Neural progenitor cell (in vitro differentiated cells): ENCODE measurements around the gene RPLP1. TPM values are rescaled to one million over a fixed set of nuclear protein-coding genes. Genes with fewer than 3 reads are reported as not detected.

Source experiments
- DNase-seq: peaks from one replicate; pipeline ENCODE4 v3.0.0-alpha.2; 2016; ENCODE audit warnings: low spot score
- H2AFZ ChIP-seq: fragments of 200-600 bp; sonication (generic); replicated peaks from 2 replicates; pipeline ENCODE4 v1.6.1; 2016; ENCODE audit warnings: antibody characterized with exemption
- H3F3A ChIP-seq: fragments of 200-600 bp; sonication (generic); 2 replicates; pipeline ENCODE4 v1.6.1; 2016; ENCODE audit warnings: antibody characterized with exemption, low read depth
- H3K27ac ChIP-seq: fragments of 200-600 bp; sonication (generic); 2 replicates; pipeline ENCODE4 v1.5.1; 2016; ENCODE audit warnings: mild to moderate bottlenecking
- H3K27me3 ChIP-seq: fragments of 200-600 bp; sonication (generic); 2 replicates; pipeline ENCODE4 v1.6.1; 2016; ENCODE audit warnings: mild to moderate bottlenecking, moderate library complexity
- H3K36me3 ChIP-seq: fragments of 200-600 bp; sonication (generic); 2 replicates; pipeline ENCODE4 v1.5.1; 2016
- H3K4me1 ChIP-seq: fragments of 200-600 bp; sonication (generic); 2 replicates; pipeline ENCODE4 v1.6.1; 2016; ENCODE audit warnings: mixed run types
- H3K4me2 ChIP-seq: fragments of 200-600 bp; sonication (generic); 2 replicates; pipeline ENCODE4 v1.6.1; 2016
- H3K4me3 ChIP-seq: fragments of 200-600 bp; sonication (generic); 2 replicates; pipeline ENCODE4 v1.5.1; 2016
- H3K79me2 ChIP-seq: fragments of 200-600 bp; sonication (generic); 2 replicates; pipeline ENCODE4 v1.6.1; 2016; ENCODE audit warnings: low read depth
- H3K9ac ChIP-seq: fragments of 200-600 bp; sonication (generic); 2 replicates; pipeline ENCODE4 v1.6.1; 2016
- H3K9me3 ChIP-seq: fragments of 200-600 bp; sonication (generic); 2 replicates; pipeline ENCODE4 v1.5.1; 2016; ENCODE audit warnings: low read depth
- H4K20me1 ChIP-seq: fragments of 200-600 bp; sonication (generic); 2 replicates; pipeline ENCODE4 v1.6.1; 2016; ENCODE audit warnings: low read depth
- H3K27ac Mint-ChIP-seq: 3 replicates; pipeline ENCODE4 v1.8.0; 2021; ENCODE audit warnings: mixed read lengths
- H3K27me3 Mint-ChIP-seq: 2 replicates; pipeline ENCODE4 v1.8.0; 2022; ENCODE audit warnings: low read depth, mild to moderate bottlenecking, inconsistent platforms, moderate library complexity, mixed read lengths; ENCODE audit not compliant: insufficient read depth
- H3K36me3 Mint-ChIP-seq: 3 replicates; pipeline ENCODE4 v1.8.0; 2021; ENCODE audit warnings: mixed read lengths
- H3K4me1 Mint-ChIP-seq: 3 replicates; pipeline ENCODE4 v1.8.0; 2021; ENCODE audit warnings: mixed read lengths
- H3K4me3 Mint-ChIP-seq: 3 replicates; pipeline ENCODE4 v1.8.0; 2021; ENCODE audit warnings: mild to moderate bottlenecking, moderate library complexity, mixed read lengths
- H3K9me3 Mint-ChIP-seq: 3 replicates; pipeline ENCODE4 v1.8.0; 2020; ENCODE audit warnings: mixed read lengths
- EZH2 ChIP-seq: fragments of 200-600 bp; sonication (generic); IDR thresholded peaks from 2 replicates; pipeline ENCODE4 v1.6.1; 2017; ENCODE audit warnings: antibody characterized with exemption, mild to moderate bottlenecking, moderate library complexity
- EZH2phosphoT487 ChIP-seq: fragments of 200-600 bp; sonication (generic); IDR thresholded peaks from 2 replicates; pipeline ENCODE4 v1.6.1; 2017; ENCODE audit warnings: antibody characterized with exemption
- total RNA-seq: library from RNA; depleted of rRNA; stranded (reverse); fragments of >200 nt; gene quantifications from 2 replicates; pipeline ENCODE4 v1.2.3, GENCODE V29; 2015; ENCODE audit warnings: low replicate concordance
- TF ChIP-seq, protein P1 (sequence below): fragments of 200-600 bp; sonication (generic); IDR thresholded peaks from 2 replicates; pipeline ENCODE4 v1.5.1; 2017; ENCODE audit warnings: antibody characterized with exemption, mild to moderate bottlenecking

Gene RPLP1
- total RNA-seq, 1 donor from 2014 or later: 109 TPM

DNA sequence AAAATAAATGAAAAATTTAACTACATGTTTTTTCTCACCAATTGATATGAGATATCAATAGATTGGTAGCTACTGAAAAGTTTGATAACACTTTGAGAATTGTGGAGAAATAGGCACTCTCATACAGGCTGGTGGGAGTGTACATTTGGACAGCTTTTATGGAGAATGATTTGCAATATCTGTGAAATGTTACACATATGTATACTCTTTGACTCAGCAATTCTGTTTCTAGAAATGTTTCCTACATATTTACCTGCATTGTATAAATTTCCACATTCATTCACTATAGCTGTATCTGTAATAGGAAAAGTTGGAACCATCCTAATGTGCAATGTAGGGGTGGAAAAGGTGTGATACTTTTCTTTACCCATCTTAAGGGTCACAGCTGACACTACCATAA, 40.3 kb upstream of the RPLP1 start:
- Mint-ChIP-seq H3K4me3 (no peak overlapping the region), H3K27ac (no peak overlapping the region), H3K9me3 (no peaks in the 10 kb centered on the region), H3K27me3 (no peaks in the 10 kb centered on the region), H3K36me3 (peaks cover 3% of the 10 kb centered on the region), H3K4me1 (peaks cover 25% of the 10 kb centered on the region)
- peaks cover 17% of the 10 kb centered on the region for H4K20me1 ChIP-seq
- no peak overlapping the region for H3K4me3 ChIP-seq
- H3F3A ChIP-seq: no peaks in the 10 kb centered on the region
- H3K9me3 ChIP-seq: no peaks in the 10 kb centered on the region
- H3K9ac ChIP-seq: no peak overlapping the region
- no peak overlapping the region for H2AFZ ChIP-seq
- H3K4me1 ChIP-seq: peaks cover 8% of the 10 kb centered on the region
- peaks cover 31% of the 10 kb centered on the region for H3K79me2 ChIP-seq
- H3K27ac ChIP-seq: no peak overlapping the region
- H3K27me3 ChIP-seq: no peaks in the 10 kb centered on the region
- H3K36me3 ChIP-seq: peaks cover 7% of the 10 kb centered on the region
- TF ChIP-seq, protein P1, sequence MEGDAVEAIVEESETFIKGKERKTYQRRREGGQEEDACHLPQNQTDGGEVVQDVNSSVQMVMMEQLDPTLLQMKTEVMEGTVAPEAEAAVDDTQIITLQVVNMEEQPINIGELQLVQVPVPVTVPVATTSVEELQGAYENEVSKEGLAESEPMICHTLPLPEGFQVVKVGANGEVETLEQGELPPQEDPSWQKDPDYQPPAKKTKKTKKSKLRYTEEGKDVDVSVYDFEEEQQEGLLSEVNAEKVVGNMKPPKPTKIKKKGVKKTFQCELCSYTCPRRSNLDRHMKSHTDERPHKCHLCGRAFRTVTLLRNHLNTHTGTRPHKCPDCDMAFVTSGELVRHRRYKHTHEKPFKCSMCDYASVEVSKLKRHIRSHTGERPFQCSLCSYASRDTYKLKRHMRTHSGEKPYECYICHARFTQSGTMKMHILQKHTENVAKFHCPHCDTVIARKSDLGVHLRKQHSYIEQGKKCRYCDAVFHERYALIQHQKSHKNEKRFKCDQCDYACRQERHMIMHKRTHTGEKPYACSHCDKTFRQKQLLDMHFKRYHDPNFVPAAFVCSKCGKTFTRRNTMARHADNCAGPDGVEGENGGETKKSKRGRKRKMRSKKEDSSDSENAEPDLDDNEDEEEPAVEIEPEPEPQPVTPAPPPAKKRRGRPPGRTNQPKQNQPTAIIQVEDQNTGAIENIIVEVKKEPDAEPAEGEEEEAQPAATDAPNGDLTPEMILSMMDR: no peak
- no peak for TF ChIP-seq EZH2phosphoT487
- no peak for TF ChIP-seq EZH2
- no peak overlapping the region for H3K4me2 ChIP-seq
- DNase-seq: no peak

DNA sequence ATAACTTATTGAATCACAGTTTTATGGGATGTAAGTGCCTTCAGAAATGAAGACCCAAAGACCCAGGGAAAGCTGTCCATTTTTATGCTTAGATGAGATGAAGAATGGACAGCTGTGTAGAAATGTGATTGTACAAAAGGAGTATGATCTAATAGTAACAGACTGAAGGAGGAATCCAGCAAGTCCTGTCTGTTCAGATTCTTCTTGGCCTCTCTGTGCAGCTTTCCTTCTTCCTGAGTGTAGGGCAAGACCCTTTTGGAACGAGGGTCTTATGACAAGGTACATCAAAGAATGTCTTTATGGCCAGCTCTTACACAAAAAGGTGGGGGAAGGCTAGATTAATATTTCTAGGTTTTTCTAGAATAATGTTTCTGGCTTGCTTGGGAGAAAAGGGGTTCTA, 39.9 kb upstream of the RPLP1 start:
- Mint-ChIP-seq H3K36me3 (peaks cover 7% of the 10 kb centered on the region), H3K9me3 (no peaks in the 10 kb centered on the region), H3K27me3 (no peaks in the 10 kb centered on the region), H3K4me3 (peak overlapping the region; percentile 94), H3K4me1 (peaks cover 28% of the 10 kb centered on the region), H3K27ac (no peak overlapping the region)
- TF ChIP-seq, protein P1: no peak
- no peak for TF ChIP-seq EZH2phosphoT487
- TF ChIP-seq EZH2: no peak
- H3K4me3 ChIP-seq: no peak overlapping the region
- H4K20me1 ChIP-seq: peaks cover 21% of the 10 kb centered on the region
- no peak for DNase-seq
- H3K4me2 ChIP-seq: no peak overlapping the region
- H3F3A ChIP-seq: no peaks in the 10 kb centered on the region
- peaks cover 11% of the 10 kb centered on the region for H3K36me3 ChIP-seq
- H3K27me3 ChIP-seq: no peaks in the 10 kb centered on the region
- H3K79me2 ChIP-seq: peaks cover 35% of the 10 kb centered on the region
- H2AFZ ChIP-seq: no peak overlapping the region
- no peak overlapping the region for H3K27ac ChIP-seq
- H3K4me1 ChIP-seq: peaks cover 8% of the 10 kb centered on the region
- H3K9ac ChIP-seq: no peak overlapping the region
- no peaks in the 10 kb centered on the region for H3K9me3 ChIP-seq

- peak within 1 kb of the TSS; percentile 94 for H3K4me3 Mint-ChIP-seq
- Histone ChIP-seq H3K4me2 (peak within 1 kb of the TSS; percentile 90), H3K27ac (no peak within 1 kb of the TSS), H3K4me3 (peak within 1 kb of the TSS; percentile 75), H3K79me2 (peaks cover 49% of the 10 kb centered on the region), H3K9ac (peak within 1 kb of the TSS; percentile 53), H3K4me1 (peaks cover 8% of the 10 kb centered on the region), H3K36me3 (peaks cover 13% of the 10 kb centered on the region), H4K20me1 (peaks cover 32% of the 10 kb centered on the region), H2AFZ (peak within 1 kb of the TSS; percentile 71), H3F3A (no peaks in the 10 kb centered on the region), H3K27me3 (no peaks in the 10 kb centered on the region), H3K9me3 (no peaks in the 10 kb centered on the region)
- H3K9me3 Mint-ChIP-seq: no peaks in the 10 kb centered on the region
- H3K27me3 Mint-ChIP-seq: no peaks in the 10 kb centered on the region
- TF ChIP-seq EZH2 (no peak), EZH2phosphoT487 (no peak)
- TF ChIP-seq, protein P1: no peak
- H3K4me1 Mint-ChIP-seq: peaks cover 30% of the 10 kb centered on the region
- H3K36me3 Mint-ChIP-seq: peaks cover 13% of the 10 kb centered on the region
- peak within 1 kb of the TSS; percentile 73 for H3K27ac Mint-ChIP-seq
- peak; percentile 96 for DNase-seq
Measured at GRCh38 chr15:69413822-69414700, 38.6 kb upstream of the RPLP1 start, which contains the start of gene KIF23. Gene KIF23 (plus strand): TSS chr15:69414349. CDS start chr15:69414466, 117 bp downstream.
